SK-N-SH treated with all-trans-retinoic acid at 6 μM for 48 hours (cell line): ENCODE results near the gene CFAP52.

Source experiments
- ATAC-seq: fragments of 200-7000 bp; cut with Tn5 transposase; 3 replicates; pipeline ENCODE4 v1.9.1; 2020; ENCODE audit warnings: mild to moderate bottlenecking, moderate library complexity
- ARNTL ChIP-seq: fragments of 450-650 bp; formaldehyde crosslinking; IDR thresholded peaks from 2 replicates; pipeline ENCODE4 v1.5.0; 2020; ENCODE audit warnings: low read depth, mild to moderate bottlenecking, moderate library complexity, borderline replicate concordance
- BACH2 ChIP-seq: fragments of 250-450 bp; sonication (Bioruptor Pico); IDR thresholded peaks from 2 replicates; pipeline ENCODE4 v1.9.0; 2021; ENCODE audit warnings: mild to moderate bottlenecking, borderline replicate concordance
- CSDC2 ChIP-seq: fragments of 250-450 bp; sonication (Bioruptor Pico); IDR thresholded peaks from 2 replicates; pipeline ENCODE4 v1.5.0; 2020; ENCODE audit warnings: mild to moderate bottlenecking, moderate library complexity
- GLIS3 ChIP-seq: fragments of 250-450 bp; sonication (Bioruptor Pico); IDR thresholded peaks from 2 replicates; pipeline ENCODE4 v1.5.0; 2020; ENCODE audit warnings: mild to moderate bottlenecking, moderate library complexity
- ISL1 ChIP-seq: fragments of 250-450 bp; sonication (Bioruptor Pico); IDR thresholded peaks from 2 replicates; pipeline ENCODE4 v2.1.2; 2022; ENCODE audit warnings: mild to moderate bottlenecking, moderate library complexity
- OSR1 ChIP-seq: fragments of 250-450 bp; sonication (Bioruptor Pico); IDR thresholded peaks from 2 replicates; pipeline ENCODE4 v1.8.0; 2022; ENCODE audit warnings: moderate library complexity, mild to moderate bottlenecking, inconsistent platforms
- PPARA ChIP-seq: fragments of 250-450 bp; sonication (Bioruptor Pico); IDR thresholded peaks from 2 replicates; pipeline ENCODE4 v1.5.0; 2020; ENCODE audit warnings: mild to moderate bottlenecking, borderline replicate concordance
- RARB ChIP-seq: fragments of 250-450 bp; sonication (Bioruptor Pico); IDR thresholded peaks from 2 replicates; pipeline ENCODE4 v1.8.0; 2021; ENCODE audit warnings: mild to moderate bottlenecking, moderate library complexity
- SNAI2 ChIP-seq: fragments of 250-450 bp; sonication (Bioruptor Pico); IDR thresholded peaks from 2 replicates; pipeline ENCODE4 v1.5.0; 2020; ENCODE audit warnings: mild to moderate bottlenecking, moderate library complexity
- TCF4 ChIP-seq: fragments of 250-450 bp; sonication (Bioruptor Pico); IDR thresholded peaks from 2 replicates; pipeline ENCODE4 v1.8.0; 2021; ENCODE audit warnings: mild to moderate bottlenecking, moderate library complexity, borderline replicate concordance
- ZC3H10 ChIP-seq: fragments of 250-450 bp; sonication (Bioruptor Pico); IDR thresholded peaks from 2 replicates; pipeline ENCODE4 v1.5.1; 2021; ENCODE audit warnings: mild to moderate bottlenecking, moderate library complexity
- ZFP3 ChIP-seq: fragments of 250-450 bp; sonication (Bioruptor Pico); IDR thresholded peaks from 2 replicates; pipeline ENCODE4 v1.5.0; 2020; ENCODE audit warnings: mild to moderate bottlenecking, moderate library complexity
- ZFP30 ChIP-seq: fragments of 450-650 bp; formaldehyde crosslinking; IDR thresholded peaks from 2 replicates; pipeline ENCODE4 v1.5.0; 2022; ENCODE audit warnings: mild to moderate bottlenecking, moderate library complexity
- ZNF565 ChIP-seq: fragments of 450-650 bp; formaldehyde crosslinking; conservative IDR thresholded peaks from 2 replicates; pipeline ENCODE4 v1.5.0; 2020; ENCODE audit warnings: low read depth, mild to moderate bottlenecking, moderate library complexity
- ZNF70 ChIP-seq: fragments of 450-650 bp; formaldehyde crosslinking; IDR thresholded peaks from 2 replicates; pipeline ENCODE4 v1.5.0; 2020; ENCODE audit warnings: mild to moderate bottlenecking, moderate library complexity
- ZNF8 ChIP-seq: fragments of 450-650 bp; formaldehyde crosslinking; IDR thresholded peaks from 2 replicates; pipeline ENCODE4 v1.5.0; 2020; ENCODE audit warnings: mild to moderate bottlenecking, moderate library complexity
- TF ChIP-seq, protein P1 (sequence below): fragments of 250-450 bp; sonication (Bioruptor Pico); IDR thresholded peaks from 2 replicates; pipeline ENCODE4 v1.8.0; 2021; ENCODE audit warnings: low read depth, mild to moderate bottlenecking, moderate library complexity, borderline replicate concordance
- TF ChIP-seq, protein P2 (sequence below): fragments of 250-450 bp; sonication (Bioruptor Pico); IDR thresholded peaks from 2 replicates; pipeline ENCODE4 v1.5.1; 2021; ENCODE audit warnings: mild to moderate bottlenecking, moderate library complexity
- TF ChIP-seq, protein P3 (sequence below): fragments of 250-450 bp; sonication (Bioruptor Pico); IDR thresholded peaks from 2 replicates; pipeline ENCODE4 v1.8.0; 2020; ENCODE audit warnings: mild to moderate bottlenecking, moderate library complexity, borderline replicate concordance
- TF ChIP-seq, protein P4 (sequence below): fragments of 250-450 bp; sonication (Bioruptor Pico); IDR thresholded peaks from 2 replicates; pipeline ENCODE4 v1.5.0; 2020; ENCODE audit warnings: mild to moderate bottlenecking, moderate library complexity

CFAP52 gene

DNA sequence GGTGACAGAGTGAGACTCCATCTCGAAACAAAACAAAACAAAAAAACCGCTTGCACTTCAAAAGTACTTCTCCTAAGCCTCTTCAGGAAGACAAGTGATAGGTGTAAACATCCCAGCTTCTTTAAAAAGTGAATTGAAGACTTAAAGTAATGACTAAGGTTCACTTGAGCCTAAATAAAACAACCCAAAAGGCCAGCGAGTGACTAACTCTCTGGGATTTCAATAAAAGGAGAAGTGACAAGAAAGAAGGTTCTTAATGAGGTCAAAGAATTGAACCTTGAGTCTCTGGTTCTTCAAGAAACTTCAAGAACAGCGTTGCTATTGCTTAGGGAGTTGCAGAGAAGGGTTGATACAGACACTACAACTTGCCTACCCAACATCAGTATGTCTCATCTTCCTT is 43.0 kb upstream of the CFAP52 start (continued):
- TF ChIP-seq ISL1 (CRISPR knock-in tag) (no peak), BACH2 (CRISPR knock-in tag) (no peak), ZFP30 (CRISPR knock-in tag) (no peak), ZFP3 (CRISPR knock-in tag) (no peak), OSR1 (CRISPR knock-in tag) (no peak)

DNA sequence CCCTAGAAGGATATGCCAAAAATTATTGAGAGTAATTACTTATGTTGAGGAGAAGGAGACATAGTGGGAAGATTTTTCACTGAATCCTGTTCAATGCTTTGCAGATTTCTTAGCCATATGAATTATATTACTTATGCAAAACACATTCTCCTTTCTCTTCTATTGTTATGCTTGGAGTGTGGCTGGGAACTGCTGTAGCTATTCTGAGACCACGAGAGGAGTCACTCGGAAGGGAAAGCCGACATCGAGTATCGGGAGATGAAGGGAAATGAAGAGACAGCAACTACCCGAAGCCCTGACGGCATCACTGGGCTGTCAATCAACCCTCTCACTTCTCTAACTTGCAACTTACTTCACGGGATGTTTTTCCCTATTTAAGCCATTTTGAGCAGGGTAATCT is 40.4 kb upstream of the CFAP52 start:
- no peak for ATAC-seq
- TF ChIP-seq ARNTL (no peak), ZNF565 (no peak), TCF4 (no peak), PPARA (CRISPR knock-in tag) (no peak)
- TF ChIP-seq, protein P1, sequence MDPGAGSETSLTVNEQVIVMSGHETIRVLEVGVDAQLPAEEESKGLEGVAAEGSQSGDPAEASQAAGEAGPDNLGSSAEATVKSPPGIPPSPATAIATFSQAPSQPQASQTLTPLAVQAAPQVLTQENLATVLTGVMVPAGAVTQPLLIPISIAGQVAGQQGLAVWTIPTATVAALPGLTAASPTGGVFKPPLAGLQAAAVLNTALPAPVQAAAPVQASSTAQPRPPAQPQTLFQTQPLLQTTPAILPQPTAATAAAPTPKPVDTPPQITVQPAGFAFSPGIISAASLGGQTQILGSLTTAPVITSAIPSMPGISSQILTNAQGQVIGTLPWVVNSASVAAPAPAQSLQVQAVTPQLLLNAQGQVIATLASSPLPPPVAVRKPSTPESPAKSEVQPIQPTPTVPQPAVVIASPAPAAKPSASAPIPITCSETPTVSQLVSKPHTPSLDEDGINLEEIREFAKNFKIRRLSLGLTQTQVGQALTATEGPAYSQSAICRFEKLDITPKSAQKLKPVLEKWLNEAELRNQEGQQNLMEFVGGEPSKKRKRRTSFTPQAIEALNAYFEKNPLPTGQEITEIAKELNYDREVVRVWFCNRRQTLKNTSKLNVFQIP (CRISPR knock-in tag): no peak

DNA sequence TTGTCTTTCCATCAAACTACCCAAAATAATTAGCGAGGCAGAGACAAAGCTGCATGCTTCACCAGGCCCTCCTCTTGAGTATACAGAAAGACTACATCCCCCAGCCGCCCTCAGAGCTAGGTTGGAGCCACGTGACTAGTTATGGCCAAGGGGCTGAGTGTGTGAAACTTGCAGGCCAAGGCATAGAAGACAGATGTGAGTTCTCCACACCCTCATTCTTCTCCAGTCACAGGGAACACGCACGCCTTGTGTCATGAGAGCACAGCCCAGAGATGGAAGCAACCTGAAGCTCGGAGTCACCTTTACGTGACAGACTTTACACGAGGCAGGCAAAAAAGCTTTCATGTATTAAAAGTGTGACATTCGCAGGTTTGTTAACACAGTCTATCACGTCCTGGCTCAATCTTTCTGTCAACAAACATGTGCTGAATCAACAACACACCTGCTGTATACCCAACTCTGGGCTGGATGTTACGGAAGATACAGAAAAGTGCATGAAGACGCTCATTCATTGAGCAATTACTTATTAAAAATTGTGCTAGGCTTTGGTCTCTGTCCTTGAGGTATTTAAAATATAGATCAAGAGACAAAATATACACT is 39.2 kb upstream of the CFAP52 start:
- no peak for TF ChIP-seq GLIS3
- TF ChIP-seq ZNF70 (CRISPR knock-in tag): no peak
- TF ChIP-seq ZFP3 (CRISPR knock-in tag): no peak
- TF ChIP-seq, protein P1 (CRISPR knock-in tag): no peak
- no peak for TF ChIP-seq RARB
- ATAC-seq: no peak

DNA sequence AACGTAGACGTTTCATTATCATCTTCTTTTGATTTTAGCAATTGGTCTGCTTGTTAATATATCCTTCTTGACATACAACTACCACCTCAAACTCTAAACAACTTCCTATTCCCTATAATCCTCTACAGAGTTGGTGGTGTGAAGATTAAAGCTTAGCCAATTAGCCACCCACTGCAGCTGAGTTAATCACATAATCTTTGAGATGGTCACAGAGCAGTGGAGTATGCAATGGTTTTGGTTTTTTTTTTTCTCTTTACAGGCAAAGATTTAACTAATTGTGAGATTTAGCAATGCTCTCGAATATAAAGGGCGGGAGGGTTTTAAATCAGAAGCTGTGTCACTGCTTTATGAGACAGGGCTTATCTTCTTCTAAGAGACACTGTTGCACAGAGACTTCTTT is 37.8 kb upstream of the CFAP52 start:
- ATAC-seq: no peak
- TF ChIP-seq ZFP3 (CRISPR knock-in tag) (no peak), SNAI2 (CRISPR knock-in tag) (no peak), BACH2 (CRISPR knock-in tag) (no peak)
- TF ChIP-seq, protein P1 (CRISPR knock-in tag): no peak
- TF ChIP-seq, protein P2, sequence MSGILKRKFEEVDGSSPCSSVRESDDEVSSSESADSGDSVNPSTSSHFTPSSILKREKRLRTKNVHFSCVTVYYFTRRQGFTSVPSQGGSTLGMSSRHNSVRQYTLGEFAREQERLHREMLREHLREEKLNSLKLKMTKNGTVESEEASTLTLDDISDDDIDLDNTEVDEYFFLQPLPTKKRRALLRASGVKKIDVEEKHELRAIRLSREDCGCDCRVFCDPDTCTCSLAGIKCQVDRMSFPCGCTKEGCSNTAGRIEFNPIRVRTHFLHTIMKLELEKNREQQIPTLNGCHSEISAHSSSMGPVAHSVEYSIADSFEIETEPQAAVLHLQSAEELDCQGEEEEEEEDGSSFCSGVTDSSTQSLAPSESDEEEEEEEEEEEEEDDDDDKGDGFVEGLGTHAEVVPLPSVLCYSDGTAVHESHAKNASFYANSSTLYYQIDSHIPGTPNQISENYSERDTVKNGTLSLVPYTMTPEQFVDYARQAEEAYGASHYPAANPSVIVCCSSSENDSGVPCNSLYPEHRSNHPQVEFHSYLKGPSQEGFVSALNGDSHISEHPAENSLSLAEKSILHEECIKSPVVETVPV (CRISPR knock-in tag): no peak

DNA sequence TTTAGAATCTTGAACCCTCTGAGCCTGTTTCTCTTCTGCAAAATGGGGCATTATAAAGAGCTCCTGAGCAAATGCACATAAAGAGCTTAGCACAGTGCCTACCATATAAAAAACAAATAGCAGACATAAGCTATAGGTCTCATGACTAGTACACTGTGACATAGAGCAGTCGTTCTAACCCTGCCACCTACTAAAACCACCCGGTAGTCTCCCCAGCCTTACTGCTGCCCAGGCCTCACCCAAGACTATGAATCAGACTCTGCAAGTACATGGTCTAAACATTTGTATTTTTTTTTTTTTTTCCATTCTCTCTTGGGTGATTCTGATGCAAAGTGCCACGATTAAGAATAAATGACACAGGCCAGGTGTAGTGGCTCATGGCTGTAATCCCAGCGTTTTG is 34.7 kb upstream of the CFAP52 start:
- TF ChIP-seq TCF4 (no peak), ISL1 (CRISPR knock-in tag) (no peak), ZC3H10 (CRISPR knock-in tag) (no peak)
- TF ChIP-seq, all 23 proteins: peak for 0
- ATAC-seq: no peak

DNA sequence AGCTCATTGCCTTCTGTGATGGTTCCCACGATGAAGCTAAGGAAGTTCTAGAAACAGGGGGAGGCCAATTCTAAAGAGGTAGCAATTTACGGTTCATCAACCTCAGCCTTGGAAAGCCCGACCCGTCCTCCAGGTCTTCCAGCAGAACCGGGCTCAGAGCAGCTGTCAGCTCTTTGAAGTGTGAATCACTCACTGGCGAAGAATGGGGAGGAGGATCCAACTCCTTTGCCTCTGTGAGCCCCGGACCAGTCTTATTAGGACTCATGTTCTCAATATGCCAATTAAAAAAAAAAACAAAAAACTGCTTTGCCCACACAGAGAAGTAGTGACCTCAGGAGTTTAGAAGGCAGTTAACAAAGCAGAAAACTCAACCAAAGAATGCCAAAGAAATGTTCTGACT is 32.2 kb upstream of the CFAP52 start:
- ATAC-seq: no peak
- TF ChIP-seq, protein P3, sequence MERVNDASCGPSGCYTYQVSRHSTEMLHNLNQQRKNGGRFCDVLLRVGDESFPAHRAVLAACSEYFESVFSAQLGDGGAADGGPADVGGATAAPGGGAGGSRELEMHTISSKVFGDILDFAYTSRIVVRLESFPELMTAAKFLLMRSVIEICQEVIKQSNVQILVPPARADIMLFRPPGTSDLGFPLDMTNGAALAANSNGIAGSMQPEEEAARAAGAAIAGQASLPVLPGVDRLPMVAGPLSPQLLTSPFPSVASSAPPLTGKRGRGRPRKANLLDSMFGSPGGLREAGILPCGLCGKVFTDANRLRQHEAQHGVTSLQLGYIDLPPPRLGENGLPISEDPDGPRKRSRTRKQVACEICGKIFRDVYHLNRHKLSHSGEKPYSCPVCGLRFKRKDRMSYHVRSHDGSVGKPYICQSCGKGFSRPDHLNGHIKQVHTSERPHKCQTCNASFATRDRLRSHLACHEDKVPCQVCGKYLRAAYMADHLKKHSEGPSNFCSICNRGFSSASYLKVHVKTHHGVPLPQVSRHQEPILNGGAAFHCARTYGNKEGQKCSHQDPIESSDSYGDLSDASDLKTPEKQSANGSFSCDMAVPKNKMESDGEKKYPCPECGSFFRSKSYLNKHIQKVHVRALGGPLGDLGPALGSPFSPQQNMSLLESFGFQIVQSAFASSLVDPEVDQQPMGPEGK (CRISPR knock-in tag): no peak
- no peak for TF ChIP-seq ZC3H10 (CRISPR knock-in tag)
- no peak for TF ChIP-seq ZNF8
- TF ChIP-seq, protein P1 (CRISPR knock-in tag): no peak
- TF ChIP-seq ZFP3 (CRISPR knock-in tag): no peak
- no peak for TF ChIP-seq GLIS3
- TF ChIP-seq, protein P4, sequence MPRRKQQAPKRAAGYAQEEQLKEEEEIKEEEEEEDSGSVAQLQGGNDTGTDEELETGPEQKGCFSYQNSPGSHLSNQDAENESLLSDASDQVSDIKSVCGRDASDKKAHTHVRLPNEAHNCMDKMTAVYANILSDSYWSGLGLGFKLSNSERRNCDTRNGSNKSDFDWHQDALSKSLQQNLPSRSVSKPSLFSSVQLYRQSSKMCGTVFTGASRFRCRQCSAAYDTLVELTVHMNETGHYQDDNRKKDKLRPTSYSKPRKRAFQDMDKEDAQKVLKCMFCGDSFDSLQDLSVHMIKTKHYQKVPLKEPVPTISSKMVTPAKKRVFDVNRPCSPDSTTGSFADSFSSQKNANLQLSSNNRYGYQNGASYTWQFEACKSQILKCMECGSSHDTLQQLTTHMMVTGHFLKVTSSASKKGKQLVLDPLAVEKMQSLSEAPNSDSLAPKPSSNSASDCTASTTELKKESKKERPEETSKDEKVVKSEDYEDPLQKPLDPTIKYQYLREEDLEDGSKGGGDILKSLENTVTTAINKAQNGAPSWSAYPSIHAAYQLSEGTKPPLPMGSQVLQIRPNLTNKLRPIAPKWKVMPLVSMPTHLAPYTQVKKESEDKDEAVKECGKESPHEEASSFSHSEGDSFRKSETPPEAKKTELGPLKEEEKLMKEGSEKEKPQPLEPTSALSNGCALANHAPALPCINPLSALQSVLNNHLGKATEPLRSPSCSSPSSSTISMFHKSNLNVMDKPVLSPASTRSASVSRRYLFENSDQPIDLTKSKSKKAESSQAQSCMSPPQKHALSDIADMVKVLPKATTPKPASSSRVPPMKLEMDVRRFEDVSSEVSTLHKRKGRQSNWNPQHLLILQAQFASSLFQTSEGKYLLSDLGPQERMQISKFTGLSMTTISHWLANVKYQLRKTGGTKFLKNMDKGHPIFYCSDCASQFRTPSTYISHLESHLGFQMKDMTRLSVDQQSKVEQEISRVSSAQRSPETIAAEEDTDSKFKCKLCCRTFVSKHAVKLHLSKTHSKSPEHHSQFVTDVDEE (CRISPR knock-in tag): no peak
- TF ChIP-seq CSDC2 (CRISPR knock-in tag): no peak
- no peak for TF ChIP-seq OSR1 (CRISPR knock-in tag)
- TF ChIP-seq ARNTL: no peak
- TF ChIP-seq ISL1 (CRISPR knock-in tag): no peak
